Measurements from ENCODE around the gene ARID4A. TPM values are rescaled to one million over a fixed set of nuclear protein-coding genes. Genes with fewer than 3 reads are reported as not detected.

Gene ARID4A
- total and polyA plus RNA-seq, 2 donors (not counting 3 experiments of a cell fraction or from before 2014, with no cell fraction given), result 3.7 to 20.0 TPM

- no peak overlapping the region for H3K4me3 ChIP-seq (replicated peaks in 1 of 3; ENCODE audit: insufficient read depth in 1 of 3, low read depth in 1 of 3, low read length in 3 of 3)
- TF ChIP-seq FOS (IDR thresholded peaks at IDR 0.05; ENCODE audit: borderline replicate concordance, insufficient read depth, low read length) (no peak), POLR2AphosphoS5 (IDR thresholded peaks at IDR 0.05; ENCODE audit: insufficient read depth, low read depth, low read length) (no peak), POLR2A (IDR thresholded peaks at IDR 0.05; ENCODE audit: low read depth, low read length) (no peak)
- no peak overlapping the region for H3K27ac ChIP-seq (ENCODE audit: insufficient read depth, low read depth, low read length)
- H3K9me1 ChIP-seq (replicated peaks; ENCODE audit: control insufficient read depth, extremely low read depth, insufficient read depth, low read length), result no peaks in the 10 kb centered on the region
- CTCF ChIA-PET, result no interaction called here
- no peak overlapping the region for H3K9ac ChIP-seq (replicated peaks; ENCODE audit: extremely low read depth, insufficient read depth, low read length)
- no peaks in the 10 kb centered on the region for H3K9me3 ChIP-seq (replicated peaks; ENCODE audit: control insufficient read depth, insufficient read depth, low read length)
- dilution Hi-C loops (cut with MboI; ENCODE audit: extremely low pct_ligation_motif_present, low sequenced_read_pairs), result no loop called here
- no peak overlapping the region for H3K4me2 ChIP-seq (ENCODE audit: insufficient read depth, low read length)
- no peaks in the 10 kb centered on the region for H3K27me3 ChIP-seq (ENCODE audit: control insufficient read depth in 2 of 2, insufficient read depth in 2 of 2, low read length in 2 of 2)
- H3K4me1 ChIP-seq (ENCODE audit: control insufficient read depth, extremely low read depth, insufficient read depth, low read length), result peaks cover 25% of the 10 kb centered on the region
- POLR2A ChIA-PET, result no interaction called here
- no peak overlapping the region for H2AFZ ChIP-seq (ENCODE audit: low read depth, low read length)
- no TSS peak for BruUV-seq (replicated peaks)
- H3K36me3 ChIP-seq (ENCODE audit: control insufficient read depth in 2 of 2, extremely low read depth in 1 of 2, insufficient read depth in 2 of 2, low read length in 2 of 2), result peaks cover 10 to 18% of the 10 kb centered on the region in 2 experiments
- intact Hi-C loops (cut with micrococcal nuclease), result no loop called here
- peaks cover 4% of the 10 kb centered on the region for H4K20me1 ChIP-seq (replicated peaks; ENCODE audit: control insufficient read depth, extremely low read depth, insufficient read depth, low read length)
- peaks cover 73% of the 10 kb centered on the region for H3K79me2 ChIP-seq (ENCODE audit: control insufficient read depth, insufficient read depth, low read length)
- no peak for DNase-seq (ENCODE audit: low read depth, low spot score)
- no peak for FAIRE-seq
Measured at GRCh38 chr14:58283730-58284129, 14.6 kb upstream of the ARID4A start.

DNA sequence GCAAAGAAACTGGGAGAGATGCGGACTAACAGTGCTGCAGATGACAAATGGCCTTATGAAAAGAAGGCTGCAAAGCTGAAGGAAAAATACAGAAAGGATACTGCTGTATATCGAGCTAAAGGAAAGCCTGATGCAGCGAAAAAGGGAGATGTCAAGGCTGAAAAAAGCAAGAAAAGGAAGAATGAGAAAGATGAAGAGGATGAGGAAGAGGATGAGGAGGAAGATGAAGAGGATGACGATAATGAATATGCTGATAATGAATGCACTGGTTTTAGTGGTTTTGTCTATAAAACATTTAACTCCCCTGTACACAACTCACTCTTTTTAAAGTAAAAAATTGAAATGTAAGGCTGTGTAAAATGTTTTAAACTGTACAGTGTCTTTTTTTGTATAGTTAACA, 13.2 kb upstream of the ARID4A start:
- H3K4me2 ChIP-seq (ENCODE audit: insufficient read depth, low read length), result no peak overlapping the region
- TF ChIP-seq POLR2A (IDR thresholded peaks at IDR 0.05; ENCODE audit: low read depth, low read length) (no peak), FOS (IDR thresholded peaks at IDR 0.05; ENCODE audit: borderline replicate concordance, insufficient read depth, low read length) (no peak), MYC (IDR thresholded peaks at IDR 0.05; ENCODE audit: low read depth, low read length) (no peak), POLR2AphosphoS5 (IDR thresholded peaks at IDR 0.05; ENCODE audit: insufficient read depth, low read depth, low read length) (no peak), JUN (IDR thresholded peaks at IDR 0.05; ENCODE audit: borderline replicate concordance, insufficient read depth, insufficient read length, low read depth) (no peak), EZH2 (IDR thresholded peaks at IDR 0.05; ENCODE audit: borderline replicate concordance, low read depth, low read length, severe bottlenecking) (no peak), GATA2 (IDR thresholded peaks at IDR 0.05; ENCODE audit: insufficient read depth, insufficient read length, low read depth, low read length) (no peak), MAX (IDR thresholded peaks at IDR 0.05; ENCODE audit: insufficient read depth, insufficient read length) (no peak)
- TF ChIP-seq, protein P1, sequence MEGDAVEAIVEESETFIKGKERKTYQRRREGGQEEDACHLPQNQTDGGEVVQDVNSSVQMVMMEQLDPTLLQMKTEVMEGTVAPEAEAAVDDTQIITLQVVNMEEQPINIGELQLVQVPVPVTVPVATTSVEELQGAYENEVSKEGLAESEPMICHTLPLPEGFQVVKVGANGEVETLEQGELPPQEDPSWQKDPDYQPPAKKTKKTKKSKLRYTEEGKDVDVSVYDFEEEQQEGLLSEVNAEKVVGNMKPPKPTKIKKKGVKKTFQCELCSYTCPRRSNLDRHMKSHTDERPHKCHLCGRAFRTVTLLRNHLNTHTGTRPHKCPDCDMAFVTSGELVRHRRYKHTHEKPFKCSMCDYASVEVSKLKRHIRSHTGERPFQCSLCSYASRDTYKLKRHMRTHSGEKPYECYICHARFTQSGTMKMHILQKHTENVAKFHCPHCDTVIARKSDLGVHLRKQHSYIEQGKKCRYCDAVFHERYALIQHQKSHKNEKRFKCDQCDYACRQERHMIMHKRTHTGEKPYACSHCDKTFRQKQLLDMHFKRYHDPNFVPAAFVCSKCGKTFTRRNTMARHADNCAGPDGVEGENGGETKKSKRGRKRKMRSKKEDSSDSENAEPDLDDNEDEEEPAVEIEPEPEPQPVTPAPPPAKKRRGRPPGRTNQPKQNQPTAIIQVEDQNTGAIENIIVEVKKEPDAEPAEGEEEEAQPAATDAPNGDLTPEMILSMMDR (IDR thresholded peaks at IDR 0.05; ENCODE audit: extremely low read depth in 1 of 2, insufficient read depth in 1 of 2, low read depth in 1 of 2, low read length in 2 of 2), result no peak
- POLR2A ChIA-PET, result interaction anchor here (2.4 kb wide), 1 partner anchor 13 kb away, joined by 6 read pairs; the partner anchor contains the start of gene ARID4A
- intact Hi-C loops (cut with micrococcal nuclease) (no loop called here), dilution Hi-C loops (cut with MboI; ENCODE audit: extremely low pct_ligation_motif_present, low sequenced_read_pairs) (no loop called here)
- H3K9me1 ChIP-seq (replicated peaks; ENCODE audit: control insufficient read depth, extremely low read depth, insufficient read depth, low read length), result no peaks in the 10 kb centered on the region
- no peak overlapping the region for H3K9ac ChIP-seq (replicated peaks; ENCODE audit: extremely low read depth, insufficient read depth, low read length)
- H3K36me3 ChIP-seq (ENCODE audit: control insufficient read depth in 2 of 2, extremely low read depth in 1 of 2, insufficient read depth in 2 of 2, low read length in 2 of 2), result peaks cover 10 to 27% of the 10 kb centered on the region in 2 experiments
- no peak overlapping the region for H2AFZ ChIP-seq (ENCODE audit: low read depth, low read length)
- H3K27ac ChIP-seq (ENCODE audit: insufficient read depth, low read depth, low read length), result no peak overlapping the region
- H3K79me2 ChIP-seq (ENCODE audit: control insufficient read depth, insufficient read depth, low read length), result peaks cover 75% of the 10 kb centered on the region
- H3K4me1 ChIP-seq (ENCODE audit: control insufficient read depth, extremely low read depth, insufficient read depth, low read length), result peaks cover 25% of the 10 kb centered on the region
- CTCF ChIA-PET, result interaction anchor here (1.0 kb wide), 1 partner anchor 12 kb away, joined by 4 read pairs; no protein-coding TSS in a partner anchor
- no peaks in the 10 kb centered on the region for H3K27me3 ChIP-seq (ENCODE audit: control insufficient read depth in 2 of 2, insufficient read depth in 2 of 2, low read length in 2 of 2)
- no peak overlapping the region for H3K4me3 ChIP-seq (replicated peaks in 1 of 3; ENCODE audit: insufficient read depth in 1 of 3, low read depth in 1 of 3, low read length in 3 of 3)
- no TSS peak for BruUV-seq (replicated peaks)
- H4K20me1 ChIP-seq (replicated peaks; ENCODE audit: control insufficient read depth, extremely low read depth, insufficient read depth, low read length), result peaks cover 4% of the 10 kb centered on the region
- FAIRE-seq (no peak), DNase-seq (ENCODE audit: low read depth, low spot score) (no peak)
- no peaks in the 10 kb centered on the region for H3K9me3 ChIP-seq (replicated peaks; ENCODE audit: control insufficient read depth, insufficient read depth, low read length)

All from endothelial cell of umbilical vein (primary cell).